Suprapubic skin (tissue), 4 donors: ENCODE data around the gene TMEM95.

Experiments
- CTCF ChIP-seq, 2 donors: fragments of 200-600 bp in 1 of 2; fragments of 450-650 bp in 1 of 2; sonication (generic) in 1 of 2; IDR thresholded peaks; one replicate each; pipeline ENCODE4 v1.5.1; 2016 to 2019; ENCODE audit warnings: antibody characterized with exemption in 2 of 2, mild to moderate bottlenecking in 1 of 2, moderate library complexity in 1 of 2
- EP300 ChIP-seq: sonication (generic); formaldehyde crosslinking; IDR thresholded peaks from one replicate; pipeline ENCODE4 v1.6.1; 2017; ENCODE audit warnings: antibody characterized with exemption
- POLR2A ChIP-seq, 2 donors: fragments of 450-650 bp; IDR thresholded peaks; one replicate each; pipeline ENCODE4 v1.6.1; 2017; ENCODE audit warnings: antibody characterized with exemption in 2 of 2, mild to moderate bottlenecking in 2 of 2, moderate library complexity in 2 of 2
- POLR2AphosphoS5 ChIP-seq, 3 donors: sonication (generic); formaldehyde crosslinking; IDR thresholded peaks; one replicate each; pipeline ENCODE4 v1.6.1; 2017; ENCODE audit warnings: antibody characterized with exemption in 3 of 3

- TF ChIP-seq POLR2A (IDR thresholded peaks at IDR 0.05) (no peak), CTCF (IDR thresholded peaks at IDR 0.05) (peak in 1 of 2 donors; percentile 25), POLR2AphosphoS5 (IDR thresholded peaks at IDR 0.05) (no peak), EP300 (no peak)
Observed at GRCh38 chr17:7307686-7308624, 47.0 kb upstream of the TMEM95 start.
